SK-N-MC (cell line): ENCODE data around the gene TMEM145.

Experiments
- EZH2 ChIP-seq: fragments of 200-600 bp; sonication (generic); IDR thresholded peaks from one replicate; pipeline ENCODE4 v1.6.1; 2017; ENCODE audit warnings: antibody characterized with exemption
- FOXP2 ChIP-seq: optimal IDR thresholded peaks from 2 replicates; pipeline ENCODE3; 2011; ENCODE audit warnings: mild to moderate bottlenecking, moderate library complexity; ENCODE audit not compliant: insufficient read depth; ENCODE audit errors: extremely low read length, control extremely low read depth
- POLR2AphosphoS5 ChIP-seq: IDR thresholded peaks from 2 replicates; pipeline ENCODE4 v1.6.1; 2012; ENCODE audit warnings: mild to moderate bottlenecking, low read depth, low read length, borderline replicate concordance

- no peak for TF ChIP-seq FOXP2
- no peak for TF ChIP-seq EZH2
- TF ChIP-seq POLR2AphosphoS5: no peak
Observed at GRCh38 chr19:42286349-42287016, 26.6 kb upstream of the TMEM145 start.
